Stimulated activated CD8-positive, alpha-beta memory T cell treated with anti-CD3 and anti-CD28 coated beads, Interleukin-15, amount 100 ng/mL, for 4 hours (primary cell): ENCODE data around the gene PIGS.
"Not testable (repeated sequence)": the region's sequence is repeated elsewhere in the genome, so short reads cannot be mapped to it uniquely, and the experiment has no call there.

ENCODE experiments used
- DNase-seq, 2 donors: peaks; one replicate each; pipeline ENCODE4 v3.0.0-alpha.2; 2020; ENCODE audit warnings: low read depth in 2 of 2

Gene PIGS

DNA sequence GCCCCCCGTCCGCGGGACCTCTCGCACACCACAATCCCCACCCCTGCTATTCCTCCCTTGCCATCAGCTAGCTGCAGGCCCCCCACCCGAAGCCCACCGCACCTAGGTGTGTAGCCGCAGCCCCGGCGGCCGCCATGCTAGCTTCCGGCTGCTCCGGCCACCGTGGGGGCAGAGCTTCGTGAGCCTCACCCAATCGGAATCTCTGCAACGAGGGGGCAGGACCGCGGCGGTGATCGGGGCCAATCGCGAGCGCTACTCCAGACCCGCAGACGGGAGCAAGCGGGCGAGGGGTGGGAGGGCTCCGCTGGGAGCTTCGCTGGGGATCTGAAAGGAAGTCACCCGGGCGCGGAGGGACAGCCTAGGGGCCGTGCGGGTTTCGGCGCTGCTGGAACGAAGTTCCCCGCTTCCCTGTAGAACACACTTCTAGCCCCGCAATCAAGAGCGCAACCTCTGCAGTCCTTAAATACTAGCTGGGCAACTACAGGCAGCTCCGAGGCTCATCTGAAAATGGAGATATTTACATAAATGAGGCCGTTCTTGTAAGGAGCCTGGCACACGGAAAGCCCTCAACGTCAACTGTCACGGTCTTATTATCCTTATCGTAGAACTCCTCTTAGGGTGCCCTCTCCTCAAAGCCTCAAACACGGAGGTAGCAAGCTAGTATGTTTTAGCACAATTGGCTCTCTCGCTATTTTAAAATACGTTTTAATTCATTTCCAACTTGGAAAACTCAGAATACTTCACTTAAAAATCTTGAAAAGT is at the start of gene PIGS:
Gene PIGS, minus strand, starts transcription at position 164 of the 762 bp plus-strand sequence. Its CDS starts 28 bp downstream, at position 136.
- DNase-seq = peak; percentile 79 to 83

DNA sequence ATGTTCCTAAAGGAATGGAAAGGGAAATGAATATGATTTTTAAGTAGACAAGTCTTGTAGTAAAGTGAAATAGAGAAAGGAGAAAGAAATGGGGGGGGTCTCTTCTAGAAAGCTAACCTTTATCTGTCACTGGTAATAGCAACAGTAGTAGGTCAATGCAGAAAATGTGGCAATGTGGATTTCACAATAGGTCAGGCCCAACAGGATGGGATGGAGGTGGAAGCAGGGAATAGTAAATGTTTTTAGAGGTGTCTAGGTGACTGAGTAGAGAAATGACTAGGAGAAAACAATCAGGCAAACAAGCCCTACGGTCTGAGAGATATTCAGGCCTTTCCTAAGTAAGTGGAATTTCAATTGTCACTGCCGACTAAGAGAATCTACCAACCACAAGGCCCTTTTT is 48.7 kb upstream of the PIGS start:
- no peak for DNase-seq

DNA sequence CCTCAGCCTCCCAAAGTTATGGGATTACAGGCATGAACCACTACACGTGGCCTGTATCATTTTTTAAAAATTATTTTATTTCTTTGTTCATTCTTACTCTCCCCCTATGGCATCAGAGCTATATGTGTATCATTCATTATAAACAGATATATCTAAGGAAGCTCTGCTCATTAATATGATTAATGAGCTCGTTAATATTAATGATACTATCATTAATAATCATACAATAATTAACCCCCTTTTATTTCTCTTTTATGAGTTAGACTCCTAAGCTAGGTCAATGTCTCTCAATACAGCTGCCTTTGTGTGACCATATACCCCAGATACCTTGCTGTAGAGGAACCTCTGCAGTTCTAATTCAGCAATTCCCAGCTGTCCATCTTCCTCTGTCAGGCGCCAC is 47.1 kb upstream of the PIGS start:
- DNase-seq = no peak

DNA sequence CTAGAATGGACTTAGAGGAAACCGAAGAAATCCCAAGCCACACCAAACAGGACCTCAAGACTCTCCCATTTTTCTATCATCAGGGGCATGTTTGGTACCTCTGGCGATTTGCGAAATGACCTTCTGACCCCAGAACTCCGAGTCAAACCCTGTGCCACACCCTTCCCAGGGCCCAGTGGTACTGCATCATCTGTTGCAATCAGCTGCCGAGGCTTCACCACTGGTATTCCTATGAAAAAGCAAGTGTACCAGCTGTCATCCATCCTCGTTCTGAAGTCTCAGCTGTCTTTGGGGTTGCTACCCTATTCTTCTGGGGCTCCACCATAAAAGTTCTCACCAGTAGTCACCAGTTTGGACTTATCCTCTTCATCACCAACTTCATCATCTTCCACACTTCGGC is 45.0 kb upstream of the PIGS start:
- no peak for DNase-seq

DNA sequence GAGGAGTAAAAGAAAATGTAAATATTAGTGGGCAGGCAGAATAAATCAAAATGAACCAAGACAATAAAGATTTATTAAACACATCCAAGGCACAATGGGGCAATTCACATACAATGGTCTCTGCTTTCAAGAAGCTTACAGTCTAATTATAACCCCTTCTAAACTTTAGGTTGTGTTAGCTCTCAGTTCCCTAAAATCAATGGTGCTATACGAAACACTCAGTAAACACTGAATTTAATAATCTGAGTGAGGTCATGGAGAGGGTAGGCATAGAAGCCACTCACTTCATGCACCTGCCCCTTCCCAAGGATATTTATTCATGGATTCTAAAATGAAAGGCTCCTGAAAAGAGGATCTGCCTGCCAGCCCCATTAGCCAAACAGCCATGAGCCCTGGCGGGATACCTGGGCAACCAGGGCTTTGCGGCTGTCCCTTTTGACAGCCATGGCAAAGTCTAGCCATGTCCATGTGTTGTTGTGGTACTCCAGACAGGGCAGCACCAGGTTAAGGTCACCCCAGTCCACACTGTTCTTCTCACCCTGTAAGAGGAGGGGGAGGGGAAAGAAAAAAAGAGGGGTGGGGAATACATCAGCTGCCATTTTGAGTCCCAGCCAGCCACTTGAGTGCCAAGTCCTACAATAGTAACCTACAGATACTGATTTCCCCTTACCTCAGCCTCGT is 44.1 kb upstream of the PIGS start:
- no peak for DNase-seq

DNA sequence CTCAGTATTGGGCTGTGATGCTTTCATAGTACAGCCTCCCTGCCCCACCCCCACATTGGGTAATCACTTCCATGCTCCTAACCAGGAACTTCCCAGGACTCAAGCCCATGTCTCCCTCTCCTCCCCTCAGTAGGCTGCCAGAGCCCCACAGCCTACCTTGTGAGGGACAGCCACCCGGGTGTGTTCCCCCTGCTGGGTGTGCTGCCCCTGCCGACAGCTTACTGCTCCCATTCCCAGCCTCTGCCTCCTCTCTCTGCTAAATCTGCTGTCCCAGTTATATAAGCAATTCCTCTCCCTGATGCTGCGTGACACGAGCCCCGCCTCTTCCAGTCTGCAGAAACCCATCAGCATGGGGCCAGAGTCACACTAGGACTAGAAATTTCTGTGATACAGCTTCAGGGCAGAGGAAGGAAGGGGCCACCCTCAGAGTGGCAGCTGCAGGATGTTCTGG is 42.6 kb upstream of the PIGS start, which contains the start of gene RSKR:
Gene RSKR, minus strand, starts transcription at position 255 of the 451 bp plus-strand sequence. Its CDS starts 24 bp downstream, at position 231.
- no peak for DNase-seq

GRCh38 chr17:28612936-28613872 is 41.9 kb upstream of the PIGS start:
- DNase-seq = no peak

- no peak for DNase-seq
Measured at GRCh38 chr17:28612531-28612930, 41.2 kb upstream of the PIGS start.

DNA sequence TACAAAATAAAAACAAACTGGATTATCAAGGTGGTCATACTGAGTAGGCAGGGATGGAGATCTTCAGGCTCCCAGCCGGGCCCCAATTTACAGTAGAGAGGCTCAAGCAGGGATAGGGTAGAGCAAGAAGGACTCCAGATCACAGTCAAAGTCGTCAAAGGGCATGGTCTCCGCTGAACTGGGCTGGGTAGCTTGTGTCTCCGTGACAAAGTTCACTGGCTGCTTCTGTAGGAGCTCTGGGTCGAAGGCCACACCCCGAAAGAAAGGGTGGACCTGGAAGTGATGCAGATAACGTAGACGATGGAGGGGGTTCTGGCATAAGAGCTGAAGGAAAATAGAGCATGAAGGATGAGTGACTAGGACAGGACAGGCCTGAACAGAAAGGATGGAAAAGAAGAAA is 39.1 kb upstream of the PIGS start:
- no peak for DNase-seq

GRCh38 chr17:28604031-28604430 is 32.7 kb upstream of the PIGS start:
- DNase-seq = not testable (repeated sequence)

DNA sequence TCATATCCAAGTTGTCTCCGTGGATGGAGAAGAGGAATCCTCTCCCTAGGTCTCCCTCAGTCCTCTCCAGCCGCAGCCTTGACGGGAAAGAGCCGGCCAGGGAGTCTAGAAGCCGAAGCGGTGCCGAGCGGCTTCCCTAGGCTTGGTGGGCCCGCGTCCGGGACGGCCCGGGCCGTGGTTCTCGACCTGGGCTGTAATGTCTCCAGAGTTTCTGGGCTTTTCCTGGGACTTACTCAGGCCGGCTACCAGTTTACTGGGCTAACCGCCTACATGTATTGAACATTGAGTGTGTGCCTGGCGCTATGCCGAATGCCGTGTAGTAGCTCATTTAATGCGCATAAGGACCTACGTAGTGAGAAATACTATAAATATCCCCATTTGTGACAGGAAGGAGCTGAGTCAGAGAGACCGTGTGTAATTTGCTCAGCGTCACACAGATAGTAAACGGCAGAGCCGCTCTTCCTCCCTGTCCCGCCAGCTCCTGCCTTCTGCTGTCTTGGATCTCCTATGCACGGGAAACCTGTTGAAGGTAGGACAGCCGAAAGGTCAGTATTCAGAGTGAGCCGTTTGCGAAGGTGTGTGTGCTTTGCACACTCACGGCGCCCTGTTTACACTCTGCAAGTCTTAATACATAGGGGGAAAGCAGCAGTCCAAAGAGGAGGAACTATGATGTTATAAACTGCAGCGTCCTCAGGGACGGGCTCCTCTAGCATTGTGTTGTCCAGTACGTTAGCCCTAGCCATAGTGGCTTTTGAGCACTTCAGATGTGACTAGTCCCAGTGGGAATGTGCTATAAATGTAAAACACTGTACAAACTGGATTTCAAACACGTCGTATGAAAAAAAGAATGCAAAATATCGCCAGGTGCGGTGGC is 28.2 kb upstream of the PIGS start:
- peak; percentile 35 to 45 for DNase-seq

DNA sequence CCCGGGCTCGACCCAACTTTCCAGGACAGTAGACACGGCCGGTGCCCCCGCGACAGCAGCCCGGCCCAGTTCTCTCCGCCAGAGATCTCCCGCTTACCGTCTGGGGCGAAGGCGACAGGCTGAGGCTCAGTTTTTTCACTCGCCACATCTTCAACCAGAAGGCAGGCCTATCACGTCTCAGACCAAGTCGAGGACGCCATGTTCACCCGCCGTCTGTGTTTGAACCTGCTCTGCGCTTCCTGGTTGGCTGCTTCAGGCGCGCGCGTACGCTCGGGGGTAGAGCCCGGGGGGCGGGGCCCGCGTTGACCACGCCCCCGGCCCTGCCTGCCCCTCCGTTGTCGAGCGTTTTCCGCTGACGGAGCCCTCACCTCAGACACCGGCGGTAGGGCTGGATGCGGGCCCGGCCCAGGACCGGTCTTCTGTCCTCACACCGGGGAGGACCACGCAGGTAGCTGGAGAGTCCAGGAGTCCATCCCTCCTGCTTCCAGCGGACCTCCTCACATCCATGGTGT is 27.5 kb upstream of the PIGS start, which contains the start of gene SPAG5:
Gene SPAG5, minus strand, starts transcription at position 227 of the 512 bp plus-strand sequence. Its CDS starts 79 bp downstream, at position 148.
- peak; percentile 82 to 86 for DNase-seq

DNA sequence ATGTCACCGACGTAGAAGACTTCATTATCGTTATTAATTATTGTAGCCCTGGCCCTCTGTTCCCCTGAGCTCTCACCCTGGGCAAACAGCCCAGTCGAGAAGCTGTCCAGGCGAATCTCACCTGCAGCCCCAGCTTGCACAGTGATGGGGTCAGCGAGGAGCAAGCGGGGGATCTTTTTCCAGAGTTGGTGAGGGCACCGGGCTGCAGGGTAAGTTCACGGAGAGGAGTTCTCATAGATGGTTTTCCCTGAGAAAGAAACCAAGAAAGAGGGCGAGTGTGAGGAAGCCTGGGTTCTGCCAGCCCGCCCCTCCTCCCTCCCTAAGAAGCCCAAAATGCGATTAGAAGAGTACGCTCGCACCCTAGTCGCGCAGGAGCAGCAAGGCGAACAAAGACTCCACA is 27.1 kb upstream of the PIGS start:
- DNase-seq = no peak

GRCh38 chr17:28597606-28598383 is 26.5 kb upstream of the PIGS start:
- no peak for DNase-seq

- no peak for DNase-seq
Measured at GRCh38 chr17:28592260-28592659, 20.9 kb upstream of the PIGS start.

- no peak for DNase-seq
Measured at GRCh38 chr17:28585851-28586250, 14.5 kb upstream of the PIGS start.

DNA sequence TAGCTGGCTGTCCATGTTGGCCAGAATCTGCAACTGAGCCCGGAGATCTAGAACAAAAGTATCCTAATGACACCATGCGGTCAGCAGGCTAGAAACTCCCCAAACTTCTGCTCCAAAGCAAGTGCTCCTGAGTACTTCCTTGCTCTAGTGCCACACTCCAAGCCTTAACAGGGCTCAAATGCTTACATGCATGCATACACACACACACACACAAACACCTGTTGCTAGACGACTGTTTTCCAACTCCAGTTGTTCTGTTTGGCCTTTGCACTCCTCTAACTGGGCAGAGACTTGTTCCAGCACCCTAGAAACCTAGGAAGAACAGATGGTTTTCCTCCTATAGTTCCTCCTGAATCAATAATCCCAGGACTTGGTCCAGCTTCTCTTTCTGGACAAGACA is 13.1 kb upstream of the PIGS start:
- no peak for DNase-seq

DNA sequence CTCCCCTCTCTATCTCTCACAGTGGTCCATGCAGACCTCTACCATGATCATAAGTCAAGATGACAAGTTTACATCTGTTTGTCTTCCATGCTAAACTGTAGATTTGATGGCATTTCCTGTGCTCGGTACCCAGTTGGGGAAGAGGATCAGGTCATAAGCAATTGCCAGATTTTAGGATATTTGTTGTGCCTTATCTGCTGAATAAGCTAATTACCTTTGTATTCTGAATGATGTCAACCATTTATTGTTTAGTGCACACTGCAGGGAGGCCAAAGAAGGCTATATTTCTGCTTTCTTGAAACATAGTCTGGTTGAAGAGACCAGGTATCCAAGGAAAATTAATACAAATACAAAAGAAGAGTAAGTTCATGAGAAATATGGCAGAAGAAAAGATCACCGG is 11.2 kb upstream of the PIGS start:
- no peak for DNase-seq

DNA sequence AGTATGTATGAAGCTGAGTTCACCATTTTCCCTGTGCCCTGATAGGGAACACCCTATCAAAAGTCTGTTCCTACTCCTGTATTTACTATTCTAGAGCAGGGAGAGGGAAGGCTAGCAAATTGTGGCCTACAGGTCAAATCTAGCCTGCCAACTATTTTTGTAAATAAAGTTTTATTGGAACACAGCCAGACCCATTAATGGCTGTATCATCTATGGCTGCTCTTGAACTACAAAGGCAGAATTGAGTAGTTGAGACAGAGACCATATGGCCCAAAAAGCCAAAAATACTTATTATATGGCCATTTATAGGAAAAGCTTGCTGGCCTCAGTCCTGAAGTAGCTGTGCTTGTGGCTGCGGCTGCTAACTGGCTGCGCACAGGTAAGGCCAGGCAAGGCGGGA is 9.6 kb upstream of the PIGS start:
- DNase-seq = no peak

- DNase-seq = no peak
Measured at GRCh38 chr17:28579526-28579925, 8.2 kb upstream of the PIGS start.
